ENCODE data around the gene SLC26A6.

DNA sequence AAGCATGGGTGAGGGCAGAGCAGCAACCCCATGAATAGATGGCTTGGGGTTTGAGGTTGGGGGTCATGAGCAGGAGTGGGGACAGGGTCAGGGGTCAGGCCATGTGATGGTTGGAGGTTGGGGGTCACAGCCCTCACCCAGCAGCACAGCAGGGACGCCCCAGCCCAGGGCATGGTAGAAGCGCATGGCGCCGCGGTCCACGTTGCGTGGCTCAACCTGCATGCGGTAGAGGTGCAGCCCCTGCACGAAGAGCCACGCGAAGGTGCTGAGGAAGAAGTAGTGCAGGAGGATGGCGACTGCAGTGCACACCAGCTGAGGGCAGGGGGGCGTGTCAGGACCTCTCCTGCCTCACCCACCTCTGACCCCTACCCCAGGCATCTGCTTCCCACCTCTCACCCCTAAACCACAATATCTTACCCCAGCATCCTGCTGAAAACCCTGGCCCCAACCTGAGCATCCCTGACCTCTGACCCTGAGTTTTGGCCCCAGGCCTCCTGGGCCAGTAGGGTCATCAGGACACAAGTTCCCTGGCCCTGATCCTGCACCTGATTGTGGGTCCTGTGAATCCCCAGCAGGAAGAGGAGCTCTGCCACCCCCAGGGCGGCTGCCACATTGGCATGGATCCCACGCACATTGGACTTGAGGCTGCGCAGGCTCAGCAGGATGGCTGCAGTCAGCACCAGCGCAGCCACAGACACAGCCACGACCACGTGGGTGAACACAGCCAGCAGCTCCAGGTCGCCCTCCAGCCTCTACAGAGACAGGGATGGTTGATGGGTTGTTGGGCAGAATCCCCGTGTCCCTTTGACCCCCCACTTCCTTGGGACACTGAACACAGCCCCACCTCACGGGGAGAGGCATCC is 9.9 kb upstream of the SLC26A6 start:
- TF ChIP-seq POLR2AphosphoS5 (IDR thresholded peaks at IDR 0.05; ENCODE audit: low read depth, low read length), result no peak
- TF ChIP-seq POLR2A (IDR thresholded peaks at IDR 0.05; ENCODE audit: low read depth, low read length), result no peak
- no peak for TF ChIP-seq TAF1 (IDR thresholded peaks at IDR 0.05; ENCODE audit: low read depth, low read length)
